GM12874 (cell line): ENCODE data around the gene DHX30.

Source experiments
- CTCF ChIP-seq: IDR thresholded peaks from 2 replicates; pipeline ENCODE4 v1.5.1; 2011; ENCODE audit warnings: low read depth, mild to moderate bottlenecking, control low read depth, low read length, moderate library complexity; ENCODE audit not compliant: insufficient read depth

Gene DHX30

GRCh38 chr3:47851888-47852603 is 49.1 kb downstream of the DHX30 start:
- TF ChIP-seq CTCF: no peak

- TF ChIP-seq CTCF: no peak
These were observed 50.0 kb downstream of the DHX30 start for GRCh38 chr3:47852604-47853602.

- TF ChIP-seq CTCF: no peak
These were observed 51.3 kb downstream of the DHX30 start for GRCh38 chr3:47854267-47854666.

GRCh38 chr3:47854720-47855455 is 52.0 kb downstream of the DHX30 start:
- no peak for TF ChIP-seq CTCF

GRCh38 chr3:47855461-47856383 is 52.8 kb downstream of the DHX30 start:
- TF ChIP-seq CTCF: no peak

- no peak for TF ChIP-seq CTCF
These were observed 53.7 kb downstream of the DHX30 start for GRCh38 chr3:47856669-47857068.
